GM21723 (cell line): ENCODE measurements around the gene PTPN11.
"Not testable (repeated sequence)": the region's sequence is repeated elsewhere in the genome, so short reads cannot be mapped to it uniquely, and the experiment has no call there.

Source experiments
- ATAC-seq: cut with Tn5 transposase; IDR thresholded peaks from one replicate; pipeline ENCODE4 v1.9.1; 2021; ENCODE audit warnings: mild to moderate bottlenecking, moderate library complexity; ENCODE audit not compliant: unreplicated experiment

The PTPN11 gene

DNA sequence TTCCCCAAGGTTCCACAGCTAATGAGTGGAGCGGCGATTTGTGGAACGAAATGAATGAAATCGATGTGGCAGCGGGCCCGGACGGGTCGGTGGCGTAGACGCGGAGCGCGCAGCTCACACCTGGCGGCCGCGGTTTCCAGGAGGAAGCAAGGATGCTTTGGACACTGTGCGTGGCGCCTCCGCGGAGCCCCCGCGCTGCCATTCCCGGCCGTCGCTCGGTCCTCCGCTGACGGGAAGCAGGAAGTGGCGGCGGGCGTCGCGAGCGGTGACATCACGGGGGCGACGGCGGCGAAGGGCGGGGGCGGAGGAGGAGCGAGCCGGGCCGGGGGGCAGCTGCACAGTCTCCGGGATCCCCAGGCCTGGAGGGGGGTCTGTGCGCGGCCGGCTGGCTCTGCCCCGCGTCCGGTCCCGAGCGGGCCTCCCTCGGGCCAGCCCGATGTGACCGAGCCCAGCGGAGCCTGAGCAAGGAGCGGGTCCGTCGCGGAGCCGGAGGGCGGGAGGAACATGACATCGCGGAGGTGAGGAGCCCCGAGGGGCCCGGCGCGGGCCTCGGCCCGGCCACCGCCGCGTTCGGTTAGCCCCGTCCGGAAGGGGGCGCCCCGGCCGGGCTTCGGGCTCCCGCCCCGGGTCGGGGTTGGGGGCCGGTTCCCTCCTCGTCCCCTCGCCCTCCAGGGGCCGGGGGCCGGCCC is at the start of gene PTPN11:
PTPN11 (plus strand) TSS at position 340 of the 689 bp plus-strand sequence; CDS start at position 505, 165 bp downstream.
- peak; percentile 70 for ATAC-seq

- ATAC-seq, result no peak
Measured at GRCh38 chr12:112370199-112370598, 48.5 kb upstream of the PTPN11 start.

GRCh38 chr12:112370868-112371510 is 47.8 kb upstream of the PTPN11 start:
- no peak for ATAC-seq

- no peak for ATAC-seq
Measured at GRCh38 chr12:112374166-112374740, 44.5 kb upstream of the PTPN11 start.

- no peak for ATAC-seq
Measured at GRCh38 chr12:112375105-112375504, 43.6 kb upstream of the PTPN11 start.

GRCh38 chr12:112380663-112381405 is 37.9 kb upstream of the PTPN11 start:
- no peak for ATAC-seq

GRCh38 chr12:112381406-112381882 is 37.3 kb upstream of the PTPN11 start:
- peak; percentile 54 for ATAC-seq

- peak; percentile 89 for ATAC-seq
Measured at GRCh38 chr12:112381883-112382796, 36.6 kb upstream of the PTPN11 start, which contains the start of gene HECTD4. Gene HECTD4, minus strand, starts transcription at chr12:112382431. Its CDS starts 303 bp downstream, at chr12:112382128.

- no peak for ATAC-seq
Measured at GRCh38 chr12:112382866-112383265, 35.9 kb upstream of the PTPN11 start.

GRCh38 chr12:112386726-112387125 is 32.0 kb upstream of the PTPN11 start:
- no peak for ATAC-seq

GRCh38 chr12:112389228-112389627 is 29.5 kb upstream of the PTPN11 start:
- ATAC-seq, result no peak

GRCh38 chr12:112389922-112390654 is 28.7 kb upstream of the PTPN11 start:
- ATAC-seq, result not testable (repeated sequence)

DNA sequence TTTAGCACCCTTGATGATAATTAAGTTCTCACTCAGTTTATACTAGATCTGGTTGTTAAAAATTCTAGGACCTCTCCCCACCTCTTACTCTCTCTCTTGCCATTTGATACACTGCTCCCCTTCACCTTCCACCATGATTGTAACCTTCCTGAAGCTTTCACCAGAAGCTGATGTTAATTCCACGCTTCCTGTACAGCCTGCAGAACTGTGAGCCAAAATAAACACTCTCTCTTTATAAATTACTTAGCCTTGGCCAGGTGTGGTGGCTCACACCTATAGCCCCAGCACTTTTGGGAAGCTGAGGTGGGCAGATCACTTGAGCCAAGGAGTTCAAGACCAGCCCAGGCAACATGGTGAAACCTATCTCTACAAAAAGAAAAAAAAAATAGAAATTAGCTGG is 25.4 kb upstream of the PTPN11 start:
- no peak for ATAC-seq

- no peak for ATAC-seq
Measured at GRCh38 chr12:112401054-112401453, 17.7 kb upstream of the PTPN11 start.

- no peak for ATAC-seq
Measured at GRCh38 chr12:112401903-112402498, 16.7 kb upstream of the PTPN11 start.

- no peak for ATAC-seq
Measured at GRCh38 chr12:112406519-112407488, 11.9 kb upstream of the PTPN11 start.

GRCh38 chr12:112407683-112408082 is 11.1 kb upstream of the PTPN11 start:
- not testable (repeated sequence) for ATAC-seq

GRCh38 chr12:112408621-112409020 is 10.1 kb upstream of the PTPN11 start:
- ATAC-seq, result no peak
